Endodermal cell (in vitro differentiated cells): Measurements from ENCODE around the gene ZNF585A. TPM values are rescaled to one million over a fixed set of nuclear protein-coding genes. Genes with fewer than 3 reads are reported as not detected.
"Not testable (repeated sequence)": the region's sequence is repeated elsewhere in the genome, so short reads cannot be mapped to it uniquely, and the experiment has no call there.

ENCODE experiments used
- DNase-seq: peaks from one replicate; pipeline ENCODE4 v3.0.0-alpha.2; 2017
- H3K27ac ChIP-seq: 2 replicates; pipeline ENCODE4 v1.5.1; 2013; ENCODE audit warnings: mild to moderate bottlenecking, low read depth, low read length, moderate library complexity
- H3K27me3 ChIP-seq: 2 replicates; pipeline ENCODE4 v1.6.1; 2013; ENCODE audit warnings: mild to moderate bottlenecking, low read length, moderate library complexity; ENCODE audit not compliant: insufficient read depth, control insufficient read depth, poor library complexity, severe bottlenecking
- H3K36me3 ChIP-seq: 2 replicates; pipeline ENCODE4 v1.7.0; 2013; ENCODE audit warnings: mild to moderate bottlenecking, low read length, moderate library complexity; ENCODE audit not compliant: control insufficient read depth, insufficient read depth
- H3K4me1 ChIP-seq: one replicate; pipeline ENCODE4 v1.7.0; 2013; ENCODE audit warnings: low read length; ENCODE audit not compliant: control insufficient read depth, insufficient read depth
- H3K4me3 ChIP-seq: 2 replicates; pipeline ENCODE4 v1.5.1; 2013; ENCODE audit warnings: mild to moderate bottlenecking, low read length, moderate library complexity
- H3K9ac ChIP-seq: 2 replicates; pipeline ENCODE4 v1.6.1; 2013; ENCODE audit warnings: mild to moderate bottlenecking, low read length, moderate library complexity; ENCODE audit not compliant: poor library complexity, severe bottlenecking; ENCODE audit errors: extremely low read depth
- H3K9me3 ChIP-seq: 2 replicates; pipeline ENCODE4 v1.6.1; 2013; ENCODE audit warnings: mild to moderate bottlenecking, low read length, moderate library complexity; ENCODE audit not compliant: control insufficient read depth
- H3K27ac Mint-ChIP-seq: 2 replicates; pipeline ENCODE4 v1.8.0; 2020; ENCODE audit warnings: mixed read lengths
- H3K27me3 Mint-ChIP-seq: 2 replicates; pipeline ENCODE4 v1.8.0; 2021; ENCODE audit warnings: mild to moderate bottlenecking, mixed read lengths; ENCODE audit not compliant: insufficient read depth
- H3K36me3 Mint-ChIP-seq: 2 replicates; pipeline ENCODE4 v1.8.0; 2020; ENCODE audit warnings: low read depth, mixed read lengths
- H3K4me1 Mint-ChIP-seq: 2 replicates; pipeline ENCODE4 v1.8.0; 2020; ENCODE audit warnings: mixed read lengths
- H3K4me3 Mint-ChIP-seq: 2 replicates; pipeline ENCODE4 v1.8.0; 2020; ENCODE audit warnings: mild to moderate bottlenecking, moderate library complexity, mixed read lengths
- H3K9me3 Mint-ChIP-seq: 2 replicates; pipeline ENCODE4 v1.8.0; 2020; ENCODE audit warnings: mild to moderate bottlenecking, mixed read lengths
- WGBS, 2 experiments: methylation state at CpG; one replicate each; pipeline versions ENCODE4 v1.1.5 to v1.1.7; 2013; ENCODE audit warnings: missing lambda C conversion rate in 2 of 2, mixed read lengths in 1 of 2; ENCODE audit not compliant: insufficient coverage in 1 of 2, insufficient read length in 1 of 2; 5-methylcytosine and 5-hydroxymethylcytosine counted together
- total RNA-seq, 2 donors: library from RNA; stranded (reverse); fragmentation: NEBNext Ultra II Directional in 1 of 2; extraction: Animal tissue kit (Norgen Biotek cat#: 25700) in 1 of 2; gene quantifications; 2 replicates in 1 of 2; 3 replicates in 1 of 2; pipeline ENCODE4 v1.2.1, GENCODE V29; 2021
- TF ChIP-seq, protein P1 (sequence below): fragments of 200-600 bp; sonication (generic); conservative IDR thresholded peaks from 2 replicates; pipeline ENCODE4 v1.5.0; 2021; ENCODE audit warnings: antibody characterized with exemption, mild to moderate bottlenecking

The ZNF585A gene
- total RNA-seq, 2 donors from 2014 or later: 6.2 to 19.6 TPM

DNA sequence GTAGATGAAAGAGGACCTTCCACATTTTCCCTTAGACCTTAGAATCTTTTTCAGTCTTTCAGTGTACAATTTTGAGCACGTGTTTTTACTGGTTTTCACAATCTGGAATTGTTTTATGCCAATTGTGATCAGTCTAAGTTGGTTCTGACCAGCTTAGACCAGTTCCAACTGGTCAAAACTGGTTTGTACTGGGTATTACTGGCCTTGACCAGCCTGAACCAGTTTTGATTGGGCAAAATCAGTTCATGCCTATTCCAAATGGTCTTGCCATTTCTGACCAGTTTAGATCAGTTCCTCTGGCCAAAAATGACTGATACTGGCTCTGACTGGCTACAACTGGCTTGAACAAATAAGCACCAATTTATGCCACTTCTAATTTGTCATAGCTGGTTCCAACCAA lies 36.4 kb downstream of the ZNF585A start:
- 0 to 3% methylated on average over 1 of the region's 1 CpG for WGBS, 2 experiments

DNA sequence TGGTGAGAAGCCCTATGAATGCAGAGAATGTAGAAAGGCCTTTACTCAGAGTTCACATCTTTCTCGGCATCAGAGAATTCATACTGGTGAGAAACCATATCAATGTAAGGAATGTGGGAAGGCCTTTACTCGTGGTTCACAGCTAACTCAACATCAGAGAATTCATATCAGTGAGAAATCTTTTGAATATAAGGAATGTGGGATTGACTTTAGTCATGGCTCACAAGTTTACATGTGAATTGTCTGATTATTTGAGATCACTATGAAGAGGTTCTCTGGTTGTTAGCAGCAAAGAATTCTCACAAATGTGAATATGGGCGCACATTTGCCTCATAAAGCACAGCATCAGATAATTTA lies 43.7 kb downstream of the ZNF585A start:
- H3K27me3 Mint-ChIP-seq: no peaks in the 10 kb centered on the region
- TF ChIP-seq, protein P1, sequence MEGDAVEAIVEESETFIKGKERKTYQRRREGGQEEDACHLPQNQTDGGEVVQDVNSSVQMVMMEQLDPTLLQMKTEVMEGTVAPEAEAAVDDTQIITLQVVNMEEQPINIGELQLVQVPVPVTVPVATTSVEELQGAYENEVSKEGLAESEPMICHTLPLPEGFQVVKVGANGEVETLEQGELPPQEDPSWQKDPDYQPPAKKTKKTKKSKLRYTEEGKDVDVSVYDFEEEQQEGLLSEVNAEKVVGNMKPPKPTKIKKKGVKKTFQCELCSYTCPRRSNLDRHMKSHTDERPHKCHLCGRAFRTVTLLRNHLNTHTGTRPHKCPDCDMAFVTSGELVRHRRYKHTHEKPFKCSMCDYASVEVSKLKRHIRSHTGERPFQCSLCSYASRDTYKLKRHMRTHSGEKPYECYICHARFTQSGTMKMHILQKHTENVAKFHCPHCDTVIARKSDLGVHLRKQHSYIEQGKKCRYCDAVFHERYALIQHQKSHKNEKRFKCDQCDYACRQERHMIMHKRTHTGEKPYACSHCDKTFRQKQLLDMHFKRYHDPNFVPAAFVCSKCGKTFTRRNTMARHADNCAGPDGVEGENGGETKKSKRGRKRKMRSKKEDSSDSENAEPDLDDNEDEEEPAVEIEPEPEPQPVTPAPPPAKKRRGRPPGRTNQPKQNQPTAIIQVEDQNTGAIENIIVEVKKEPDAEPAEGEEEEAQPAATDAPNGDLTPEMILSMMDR: no peak
- Histone ChIP-seq H3K27me3 (no peaks in the 10 kb centered on the region), H3K4me1 (no peaks in the 10 kb centered on the region), H3K9me3 (peaks cover 96% of the 10 kb centered on the region), H3K27ac (no peak overlapping the region), H3K36me3 (peaks cover 33% of the 10 kb centered on the region), H3K4me3 (peak overlapping the region; percentile 66), H3K9ac (no peak overlapping the region)
- H3K9me3 Mint-ChIP-seq: peaks cover 100% of the 10 kb centered on the region
- 82 to 100% methylated on average over 2 to 3 of the region's 3 CpGs for WGBS, 2 experiments
- no peaks in the 10 kb centered on the region for H3K4me1 Mint-ChIP-seq
- H3K4me3 Mint-ChIP-seq: no peak overlapping the region
- H3K27ac Mint-ChIP-seq: no peak overlapping the region
- peaks cover 76% of the 10 kb centered on the region for H3K36me3 Mint-ChIP-seq
- DNase-seq: no peak

More for the DNA sequence above, 36.4 kb downstream of the ZNF585A start:
- Histone ChIP-seq H3K9ac (no peak overlapping the region), H3K27me3 (no peaks in the 10 kb centered on the region), H3K4me1 (no peaks in the 10 kb centered on the region), H3K4me3 (no peak overlapping the region), H3K9me3 (peaks cover 93% of the 10 kb centered on the region), H3K27ac (no peak overlapping the region), H3K36me3 (no peaks in the 10 kb centered on the region)
- Mint-ChIP-seq H3K36me3 (peaks cover 11% of the 10 kb centered on the region), H3K9me3 (peaks cover 90% of the 10 kb centered on the region), H3K4me1 (no peaks in the 10 kb centered on the region), H3K27me3 (no peaks in the 10 kb centered on the region), H3K27ac (no peak overlapping the region), H3K4me3 (no peak overlapping the region)
- TF ChIP-seq, protein P1: no peak
- no peak for DNase-seq

DNA sequence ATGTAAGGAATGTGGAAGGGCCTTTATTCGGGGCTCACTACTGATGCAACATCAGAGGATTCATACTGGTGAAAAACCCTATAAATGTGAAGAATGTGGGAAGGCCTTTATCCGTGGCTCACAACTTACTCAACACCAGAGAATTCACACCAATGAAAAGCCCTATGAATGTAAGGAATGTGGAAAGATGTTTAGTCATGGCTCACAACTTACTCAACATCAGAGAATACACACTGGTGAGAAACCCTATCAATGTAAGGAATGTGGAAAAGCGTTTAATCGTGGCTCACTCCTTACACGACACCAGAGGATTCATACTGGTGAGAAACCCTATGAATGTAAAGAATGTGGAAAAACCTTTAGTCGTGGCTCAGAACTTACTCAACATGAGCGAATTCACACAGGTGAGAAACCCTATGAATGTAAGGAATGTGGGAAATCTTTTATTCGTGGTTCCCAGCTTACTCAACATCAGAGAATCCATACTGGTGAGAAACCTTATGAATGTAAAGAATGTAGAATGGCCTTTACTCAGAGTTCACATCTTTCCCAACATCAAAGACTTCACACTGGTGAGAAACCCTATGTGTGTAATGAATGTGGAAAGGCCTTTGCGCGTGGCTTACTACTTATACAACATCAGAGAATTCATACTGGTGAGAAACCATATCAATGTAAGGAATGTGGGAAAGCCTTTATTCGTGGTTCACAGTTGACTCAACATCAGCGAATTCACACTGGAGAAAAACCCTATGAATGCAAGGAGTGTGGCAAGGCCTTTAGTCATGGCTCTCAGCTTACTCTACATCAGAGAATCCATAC lies 44.3 kb downstream of the ZNF585A start:
- H3K9me3 ChIP-seq: peaks cover 96% of the 10 kb centered on the region
- no peak overlapping the region for H3K4me3 Mint-ChIP-seq
- H3K27ac Mint-ChIP-seq: no peak overlapping the region
- DNase-seq: no peak
- no peaks in the 10 kb centered on the region for H3K4me1 ChIP-seq
- H3K27me3 Mint-ChIP-seq: no peaks in the 10 kb centered on the region
- H3K27me3 ChIP-seq: no peaks in the 10 kb centered on the region
- peaks cover 33% of the 10 kb centered on the region for H3K36me3 ChIP-seq
- 94 to 97% methylated on average over 6 to 9 of the region's 12 CpGs for WGBS, 2 experiments
- no peak overlapping the region for H3K27ac ChIP-seq
- peak overlapping the region; percentile 66 for H3K4me3 ChIP-seq
- TF ChIP-seq, protein P1: no peak
- H3K9me3 Mint-ChIP-seq: peaks cover 100% of the 10 kb centered on the region
- H3K4me1 Mint-ChIP-seq: no peaks in the 10 kb centered on the region
- peaks cover 74% of the 10 kb centered on the region for H3K36me3 Mint-ChIP-seq
- H3K9ac ChIP-seq: no peak overlapping the region

DNA sequence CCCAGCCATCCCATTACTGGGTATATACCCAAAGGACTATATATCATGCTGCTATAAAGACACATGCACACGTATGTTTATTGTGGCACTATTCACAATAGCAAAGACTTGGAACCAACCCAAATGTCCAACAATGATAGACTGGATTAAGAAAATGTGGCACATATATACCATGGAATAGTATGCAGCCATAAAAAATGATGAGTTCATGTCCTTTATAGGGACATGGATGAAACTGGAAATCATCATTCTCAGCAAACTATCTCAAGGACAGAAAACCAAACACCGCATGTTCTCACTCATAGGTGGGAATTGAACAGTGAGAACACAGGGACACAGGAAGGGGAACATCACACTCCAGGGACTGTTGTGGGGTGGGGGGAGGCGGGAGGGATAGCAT lies 50.4 kb downstream of the ZNF585A start:
- not testable (repeated sequence) for H3K4me1 Mint-ChIP-seq, H3K27ac ChIP-seq, H3K4me3 Mint-ChIP-seq, H3K36me3 ChIP-seq, H3K9ac ChIP-seq, H3K27ac Mint-ChIP-seq, H3K27me3 ChIP-seq, H3K27me3 Mint-ChIP-seq, H3K4me1 ChIP-seq, DNase-seq, H3K4me3 ChIP-seq
- H3K9me3 ChIP-seq: peaks cover 47% of the 10 kb centered on the region
- Mint-ChIP-seq H3K9me3 (peaks cover 85% of the 10 kb centered on the region), H3K36me3 (peaks cover 42% of the 10 kb centered on the region)
- WGBS, 2 experiments: 100% methylated on average over 1 of the region's 3 CpGs; no CpG with 5 or more reads in 1 of the 2 experiments
